H7 (cell line): ENCODE results near the gene LRRC32. TPM values are rescaled to one million over a fixed set of nuclear protein-coding genes. Genes with fewer than 3 reads are reported as not detected.

ENCODE experiments used
- DNase-seq: peaks from one replicate; pipeline ENCODE4 v3.0.0; 2012
- H3K27me3 ChIP-seq: 2 replicates; pipeline ENCODE4 v1.6.0; 2011; ENCODE audit warnings: mild to moderate bottlenecking, low read length; ENCODE audit not compliant: control insufficient read depth, insufficient read depth
- H3K36me3 ChIP-seq: replicated peaks from 2 replicates; pipeline ENCODE4 v1.5.1; 2011; ENCODE audit warnings: low read length; ENCODE audit not compliant: control insufficient read depth, insufficient read depth
- H3K4me3 ChIP-seq: 2 replicates; pipeline ENCODE4 v1.5.1; 2011; ENCODE audit warnings: low read depth, mild to moderate bottlenecking, control low read depth, low read length, moderate library complexity; ENCODE audit not compliant: insufficient read depth
- total RNA-seq: library from RNA; depleted of rRNA; stranded (reverse); fragments of >200 nt; shearing (Covaris generic); gene quantifications from 2 replicates; pipeline ENCODE4 v1.2.3, GENCODE V29; 2014

The LRRC32 gene
- total RNA-seq, 1 experiment from 2014 or later, result 0.94 TPM

DNA sequence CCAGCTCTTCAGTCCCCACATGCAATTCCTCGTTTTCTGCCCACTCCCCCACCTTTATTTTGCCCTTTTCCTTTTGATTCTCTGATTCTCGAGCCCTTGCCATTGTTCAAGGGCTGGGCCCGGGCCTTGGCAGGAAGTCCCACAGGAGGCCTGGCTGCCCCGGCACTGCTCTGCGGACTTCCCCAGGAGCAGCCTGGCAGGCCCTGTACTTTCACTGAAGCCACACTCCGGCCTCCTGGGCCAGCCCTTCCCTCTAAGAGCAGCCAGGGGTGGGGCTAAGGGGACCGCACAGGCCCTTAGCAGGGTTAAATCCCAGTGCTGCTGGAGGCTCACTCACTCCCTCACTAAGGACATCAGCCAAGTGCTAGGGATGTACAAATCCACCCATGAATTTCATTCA, 4.1 kb downstream of the LRRC32 start:
- peaks cover 16% of the 10 kb centered on the region for H3K27me3 ChIP-seq
- H3K36me3 ChIP-seq, result no peaks in the 10 kb centered on the region
- H3K4me3 ChIP-seq, result no peak overlapping the region
- DNase-seq, result peak; percentile 81

DNA sequence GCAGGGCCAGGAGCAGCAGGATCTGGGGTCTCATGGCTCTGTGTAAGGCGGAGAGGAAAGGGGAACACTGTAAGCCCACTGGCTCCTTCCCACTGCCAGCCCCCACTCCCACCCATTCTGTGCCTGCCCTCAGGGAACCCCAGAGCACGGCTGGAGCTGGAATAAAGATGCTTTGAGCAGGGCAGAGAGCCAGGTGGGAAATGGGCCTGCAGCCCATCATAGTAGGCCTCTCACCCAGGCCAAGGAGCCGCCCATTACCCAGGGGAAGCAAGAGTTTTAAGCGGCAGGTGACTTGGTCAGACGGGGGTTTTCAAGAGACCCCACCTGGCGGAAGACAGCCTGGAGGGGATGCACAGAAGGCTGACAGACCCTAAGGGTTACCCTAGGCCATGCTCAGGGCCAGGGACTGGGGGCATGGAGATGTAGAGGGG, 4.6 kb downstream of the LRRC32 start:
- DNase-seq, result peak; percentile 42
- H3K27me3 ChIP-seq, result peaks cover 11% of the 10 kb centered on the region
- H3K36me3 ChIP-seq, result no peaks in the 10 kb centered on the region
- H3K4me3 ChIP-seq, result no peak overlapping the region

DNA sequence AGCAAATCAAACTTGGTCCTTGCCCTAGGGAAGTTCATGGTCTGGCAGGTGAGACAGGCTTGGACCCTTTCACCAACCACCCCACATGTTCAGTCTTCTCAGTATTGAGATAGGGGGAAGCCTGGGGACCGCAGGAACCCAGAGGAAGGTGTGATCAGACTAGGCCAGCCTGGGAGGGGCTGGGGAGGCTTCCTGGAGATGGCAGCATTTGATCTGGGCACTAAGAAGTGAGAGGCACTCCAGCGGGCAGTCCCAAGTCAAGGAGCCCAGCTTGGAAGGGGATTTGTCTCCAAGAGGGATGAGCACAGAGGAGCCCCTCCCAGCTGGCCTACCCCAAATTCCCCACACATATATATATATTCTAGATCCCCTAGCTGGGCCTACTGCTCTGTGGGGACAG, 5.4 kb downstream of the LRRC32 start:
- peaks cover 6% of the 10 kb centered on the region for H3K27me3 ChIP-seq
- DNase-seq, result peak; percentile 29
- H3K4me3 ChIP-seq, result no peak overlapping the region
- no peaks in the 10 kb centered on the region for H3K36me3 ChIP-seq

DNA sequence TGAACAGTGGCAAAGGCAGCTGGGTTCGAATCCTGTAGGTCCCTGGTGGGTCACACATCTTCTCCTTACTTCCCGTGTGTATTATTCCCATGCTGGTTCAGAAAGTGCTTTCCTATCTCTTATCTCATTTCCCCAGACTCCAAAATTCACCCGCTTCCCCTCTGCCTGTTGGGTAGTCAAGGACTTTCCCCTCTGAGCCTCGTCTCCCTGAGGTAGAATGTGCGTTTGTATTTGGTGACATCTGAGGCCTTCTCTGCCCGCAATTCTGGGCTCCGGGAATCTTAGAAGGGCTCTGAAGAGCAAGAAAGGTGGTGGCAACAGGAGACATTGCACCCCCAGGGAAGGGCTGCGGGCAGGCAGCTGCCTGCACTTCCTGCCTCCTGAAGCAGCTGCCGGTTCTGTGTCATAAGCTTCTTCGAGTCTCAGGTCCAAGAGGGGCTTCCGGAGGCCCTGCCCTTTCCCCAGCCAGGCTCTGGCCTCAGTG, 5.9 kb downstream of the LRRC32 start:
- H3K27me3 ChIP-seq, result peaks cover under 1% of the 10 kb centered on the region
- H3K36me3 ChIP-seq, result no peaks in the 10 kb centered on the region
- no peak for DNase-seq
- no peak overlapping the region for H3K4me3 ChIP-seq

DNA sequence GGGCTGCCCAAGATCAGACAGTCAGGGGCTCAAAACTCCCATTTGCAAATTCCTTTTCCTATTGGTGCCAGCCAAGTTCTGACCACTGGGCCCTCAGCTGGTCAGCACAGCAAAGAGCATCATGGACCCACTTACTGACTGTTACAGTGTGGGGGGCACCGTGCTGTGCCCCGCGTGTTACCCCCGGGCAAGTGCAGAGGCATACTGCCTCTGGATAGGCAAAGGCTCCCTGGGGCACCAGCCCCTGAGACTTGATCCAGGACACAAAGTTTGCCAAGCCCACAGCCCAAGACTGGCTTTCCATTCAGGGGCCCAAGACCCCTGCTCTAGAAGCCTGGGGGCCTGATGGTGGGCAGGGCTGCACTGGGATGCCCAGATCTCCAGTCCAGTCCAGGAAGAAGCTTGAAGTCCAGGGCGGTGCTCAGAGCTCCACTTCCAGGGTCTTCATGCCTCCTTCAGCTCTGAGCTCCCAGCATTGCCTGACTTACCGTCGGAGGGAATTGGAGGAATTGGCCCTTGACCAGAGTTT, 6.6 kb downstream of the LRRC32 start:
- no peaks in the 10 kb centered on the region; the same call in 1 of the 2 replicates for H3K27me3 ChIP-seq
- DNase-seq, result peak; percentile 46
- no peaks in the 10 kb centered on the region for H3K36me3 ChIP-seq
- H3K4me3 ChIP-seq, result no peak overlapping the region

DNA sequence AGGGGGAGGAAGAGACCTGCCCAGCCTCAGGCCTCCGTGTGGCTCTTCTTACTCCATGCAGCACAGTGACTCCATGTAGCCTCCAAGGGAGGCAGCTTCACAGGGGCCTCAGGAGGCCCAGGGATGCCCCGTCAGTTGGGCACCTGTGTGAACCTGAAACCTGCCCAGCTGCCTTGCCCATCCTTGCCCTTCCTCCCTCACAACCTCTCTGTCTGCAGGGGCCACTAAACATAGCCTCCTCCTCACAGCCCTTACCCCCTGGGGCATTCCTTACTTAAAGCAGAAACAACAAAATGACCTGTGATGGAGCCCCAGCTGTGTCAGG, 7.1 kb downstream of the LRRC32 start:
- Histone ChIP-seq H3K27me3 (no peaks in the 10 kb centered on the region), H3K4me3 (no peak overlapping the region), H3K36me3 (no peaks in the 10 kb centered on the region)
- peak; percentile 60 for DNase-seq

DNA sequence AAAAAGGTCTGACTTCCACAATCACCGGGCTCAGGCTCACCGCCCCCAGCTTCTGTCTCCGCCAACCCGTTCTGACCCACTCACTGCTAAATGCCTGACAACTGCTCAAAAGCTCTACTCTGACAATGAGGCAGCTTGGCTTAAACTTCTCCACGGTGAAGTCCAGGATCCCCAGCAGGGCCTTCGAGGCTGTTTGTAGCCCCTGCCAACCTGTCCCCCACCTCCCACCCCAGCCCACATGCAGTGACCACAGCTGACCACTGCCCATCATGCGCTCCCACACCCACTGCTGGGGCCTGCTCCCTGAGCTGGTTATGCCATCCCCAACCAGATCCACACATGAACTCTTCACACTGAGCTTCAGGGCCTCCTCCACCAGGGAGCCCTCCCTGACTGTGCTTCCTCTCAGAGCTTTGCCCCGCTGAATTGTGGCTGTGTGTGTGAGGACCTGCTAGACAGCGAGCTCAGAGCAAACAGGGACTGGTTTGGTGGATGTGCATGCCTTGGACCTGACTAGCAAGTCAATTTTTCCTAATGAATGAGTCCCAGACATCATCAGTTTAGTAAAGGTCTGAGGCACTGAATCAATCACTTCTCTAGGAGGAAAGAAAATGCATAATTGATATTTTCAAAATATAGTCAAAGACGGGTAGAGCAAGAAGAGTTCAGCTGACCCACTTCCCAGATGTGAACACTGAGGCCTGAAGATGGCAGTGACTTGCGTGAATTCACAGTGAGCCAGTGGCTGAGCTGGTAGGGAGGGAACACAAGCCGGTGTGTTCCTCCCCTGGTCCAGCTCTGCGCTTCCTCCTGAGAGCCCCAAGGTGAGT, 7.7 kb downstream of the LRRC32 start:
- DNase-seq, result peak; percentile 35
- H3K4me3 ChIP-seq, result no peak overlapping the region
- no peaks in the 10 kb centered on the region for H3K27me3 ChIP-seq

DNA sequence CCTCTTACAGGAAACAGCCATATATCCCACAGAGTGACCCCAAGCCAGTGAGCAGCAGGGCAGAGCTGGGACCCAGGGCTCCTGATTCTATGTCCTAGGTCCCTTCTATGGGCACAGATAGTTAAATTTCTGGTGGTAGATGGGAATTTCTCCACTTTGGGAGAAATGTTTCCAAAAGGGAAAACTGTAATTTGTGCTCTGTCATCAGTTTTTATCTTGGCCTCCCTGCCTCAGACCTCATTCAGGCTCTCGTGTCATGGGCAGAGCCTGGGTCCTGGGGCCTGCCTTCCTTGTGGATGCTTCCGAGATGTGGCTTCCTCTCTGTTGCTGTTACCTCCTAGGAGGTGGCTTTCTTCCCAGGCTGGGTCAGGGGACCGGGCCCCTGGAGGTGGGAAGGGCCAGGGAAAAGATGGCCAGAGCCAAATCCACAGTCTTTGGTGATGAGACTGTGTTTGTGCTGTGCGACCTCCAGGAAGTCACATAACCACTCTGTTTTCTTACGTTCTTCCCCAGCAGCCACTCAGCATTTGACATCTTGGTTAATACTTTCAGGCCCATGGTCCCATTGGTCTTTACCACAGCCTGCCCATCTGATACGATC, 8.6 kb downstream of the LRRC32 start:
- Histone ChIP-seq H3K4me3 (no peak overlapping the region), H3K27me3 (no peaks in the 10 kb centered on the region), H3K36me3 (no peaks in the 10 kb centered on the region)
- peak; percentile 33 for DNase-seq

More for the DNA sequence above, 7.7 kb downstream of the LRRC32 start:
- no peaks in the 10 kb centered on the region for H3K36me3 ChIP-seq

DNA sequence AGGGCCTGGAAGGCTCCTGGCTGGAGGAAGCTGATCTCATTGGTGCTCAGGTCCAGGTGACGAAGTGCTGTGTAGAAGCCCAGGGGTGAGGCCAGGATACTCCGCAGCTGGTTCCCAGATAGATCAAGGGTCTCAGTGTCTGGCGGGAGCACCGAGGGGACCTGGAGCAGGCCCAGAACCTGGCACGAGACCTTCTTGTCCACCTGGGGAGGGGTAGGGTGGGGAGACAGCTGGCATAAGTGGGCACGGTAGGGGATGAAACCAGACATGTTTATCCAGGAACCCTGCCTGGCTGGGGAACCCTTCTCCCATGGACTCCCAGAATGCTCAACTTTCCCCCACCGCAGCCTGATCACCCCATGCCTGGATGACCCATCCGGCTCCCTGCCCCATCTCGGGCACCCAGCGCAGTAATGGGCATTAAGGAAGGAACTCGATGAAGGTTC, 9.2 kb downstream of the LRRC32 start:
- DNase-seq, result peak; percentile 48
- Histone ChIP-seq H3K4me3 (no peak overlapping the region), H3K36me3 (no peaks in the 10 kb centered on the region)

DNA sequence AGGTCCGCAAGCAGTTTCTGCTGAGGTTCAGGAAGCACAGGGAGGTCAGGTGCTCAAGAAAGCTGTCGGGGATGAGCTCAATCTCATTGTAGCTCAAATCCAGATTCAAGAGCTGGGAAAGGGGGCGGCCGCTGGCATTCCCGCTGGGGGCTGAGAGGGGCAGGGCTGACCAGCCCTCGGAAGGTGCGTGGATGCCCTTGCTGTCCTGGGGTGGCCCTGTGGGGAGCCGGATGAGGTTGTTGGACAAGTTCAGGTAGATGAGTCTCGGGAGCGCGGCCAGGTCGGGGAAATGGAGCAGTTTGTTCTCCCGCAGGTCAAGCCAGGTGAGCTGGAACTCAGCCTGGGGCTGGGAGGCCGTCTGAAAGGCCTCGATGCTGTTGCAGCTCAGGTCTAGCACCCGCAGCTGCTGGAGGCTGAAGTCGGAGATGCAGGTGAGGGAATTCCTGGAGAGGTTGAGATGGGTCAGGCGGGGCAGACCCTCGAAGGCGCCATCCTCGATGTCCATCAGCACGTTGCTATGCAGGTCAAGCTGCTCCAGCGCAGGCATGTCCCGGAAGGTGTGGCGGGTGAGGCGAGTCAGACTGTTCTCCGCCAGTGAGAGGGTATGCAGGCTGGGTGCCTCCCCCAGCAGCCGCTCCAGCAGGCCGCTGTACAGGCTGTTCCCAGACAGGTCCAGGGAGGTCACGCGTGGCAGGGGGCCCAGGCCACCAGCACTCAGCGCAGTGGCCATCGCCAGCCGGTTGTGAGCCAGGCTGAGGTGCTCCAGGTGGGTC, 9.8 kb downstream of the LRRC32 start:
- Histone ChIP-seq H3K27me3 (no peaks in the 10 kb centered on the region), H3K36me3 (no peaks in the 10 kb centered on the region), H3K4me3 (no peak overlapping the region)
- no peak for DNase-seq

More for the DNA sequence above, 9.2 kb downstream of the LRRC32 start:
- H3K27me3 ChIP-seq, result no peaks in the 10 kb centered on the region

DNA sequence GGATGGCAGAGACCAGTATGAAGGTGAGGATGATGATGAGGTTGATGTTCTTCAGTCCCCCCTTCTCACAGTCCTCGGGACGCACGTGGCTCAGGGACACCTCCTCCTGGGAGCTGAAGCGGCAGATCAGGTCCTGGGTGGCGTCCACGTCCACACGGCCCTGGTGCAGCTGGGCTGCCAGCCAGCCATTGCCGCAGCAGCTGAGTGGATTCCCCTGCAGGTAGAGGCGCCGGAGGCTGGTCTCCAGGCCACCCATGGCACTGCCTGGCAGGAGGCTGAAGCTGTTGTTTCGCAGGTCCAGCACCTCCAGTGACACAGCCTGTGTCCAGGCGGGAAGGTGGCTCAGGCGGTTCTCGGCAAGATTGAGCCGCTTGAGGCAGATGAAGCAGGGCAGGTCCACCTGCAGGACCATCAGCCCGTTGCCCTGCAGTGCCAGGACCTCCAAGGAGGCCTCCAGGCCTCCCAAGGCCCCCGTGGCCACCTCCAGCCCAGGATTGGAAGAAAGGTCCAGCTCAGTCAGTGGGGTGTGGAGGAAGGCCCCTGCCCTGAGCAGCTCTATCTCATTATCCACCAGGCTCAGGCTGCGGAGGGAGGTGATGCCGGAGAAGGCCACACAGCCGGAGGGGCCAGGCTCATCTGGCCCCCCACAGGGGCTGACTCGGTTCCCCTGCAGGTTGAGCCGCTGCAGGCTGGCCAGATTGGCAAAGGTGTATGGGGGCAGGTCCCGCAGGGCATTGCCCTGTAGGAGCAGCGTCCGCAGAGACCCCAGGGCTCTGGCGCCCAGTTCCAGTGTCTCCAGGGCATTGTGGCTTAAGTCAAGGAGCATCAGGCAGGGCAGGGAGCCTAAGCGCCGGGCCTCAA, 10.6 kb downstream of the LRRC32 start:
- DNase-seq, result peak; percentile 51
- Histone ChIP-seq H3K27me3 (no peaks in the 10 kb centered on the region), H3K36me3 (no peaks in the 10 kb centered on the region), H3K4me3 (no peak overlapping the region)

DNA sequence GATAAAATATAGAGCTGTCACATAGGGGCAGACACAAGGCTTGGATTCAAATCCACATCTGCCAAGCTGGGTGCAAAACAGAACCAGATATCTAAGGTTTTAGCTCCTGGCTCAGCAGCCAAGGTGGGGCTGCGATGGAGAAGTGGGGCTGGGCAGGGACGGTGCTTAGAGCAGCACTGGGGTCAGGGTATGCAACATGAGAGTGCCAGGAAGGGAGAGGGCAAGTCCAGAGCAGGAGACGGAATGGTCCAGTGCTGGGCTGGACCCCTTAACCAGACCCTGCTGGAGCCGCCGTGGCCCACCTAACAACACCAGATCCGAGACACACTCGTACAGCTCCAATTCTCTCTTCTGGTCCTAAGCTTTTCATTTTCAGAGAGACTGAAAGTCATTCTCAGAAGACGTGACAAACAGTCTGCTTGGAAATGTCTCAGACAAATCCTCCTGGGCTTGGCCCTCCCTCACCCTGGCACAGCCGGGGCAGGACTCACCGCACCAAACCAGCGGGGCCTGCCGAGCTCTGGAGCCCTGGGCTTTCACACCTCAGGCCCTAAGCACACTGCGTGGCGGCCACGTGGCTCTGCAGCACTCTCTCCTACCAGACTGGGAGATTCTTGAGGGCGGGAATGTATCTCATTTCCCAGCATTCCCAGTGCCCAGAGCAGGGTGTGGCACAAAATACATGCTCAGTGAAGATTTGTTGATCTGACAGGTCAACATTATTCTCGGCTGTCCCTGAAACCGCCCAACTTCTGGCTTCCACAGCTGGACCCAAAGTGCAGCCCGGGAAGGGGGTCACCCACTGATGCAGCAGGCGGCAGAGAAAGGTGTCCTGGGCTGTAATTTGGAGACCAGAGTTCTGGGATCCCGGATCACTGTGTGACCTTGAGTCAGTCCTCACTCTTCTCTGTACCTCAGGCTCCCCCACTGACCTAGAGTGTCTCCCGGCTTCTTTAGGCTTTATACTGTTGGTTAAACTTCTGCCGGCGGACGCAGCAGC, 11.6 kb downstream of the LRRC32 start:
- peak; percentile 50 for DNase-seq
- Histone ChIP-seq H3K4me3 (no peak overlapping the region), H3K27me3 (no peaks in the 10 kb centered on the region; the same call in 1 of the 2 replicates), H3K36me3 (no peaks in the 10 kb centered on the region)

DNA sequence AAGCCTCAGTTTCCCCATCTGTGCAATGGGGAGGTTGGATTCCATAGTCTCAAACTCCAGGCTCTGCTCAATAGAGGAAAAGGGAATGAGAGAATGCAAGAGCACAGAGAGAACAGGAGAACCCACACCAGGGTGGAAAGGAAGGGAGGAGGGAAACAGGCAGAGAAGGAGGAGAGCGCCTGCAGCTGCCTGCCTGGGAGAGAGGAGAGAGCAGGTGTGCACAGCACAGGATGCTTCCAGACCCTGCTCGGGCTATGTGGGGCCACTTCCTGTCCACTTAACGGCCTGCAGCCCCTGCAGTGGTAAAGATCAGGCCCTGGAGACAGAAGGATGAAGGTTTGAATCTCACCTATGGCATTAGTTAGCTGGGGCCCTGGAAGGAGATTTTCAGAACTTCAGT, 12.3 kb downstream of the LRRC32 start:
- no peak overlapping the region for H3K4me3 ChIP-seq
- no peaks in the 10 kb centered on the region; the same call in 1 of the 2 replicates for H3K27me3 ChIP-seq
- no peaks in the 10 kb centered on the region for H3K36me3 ChIP-seq
- DNase-seq, result peak; percentile 32
